Cardiac fibroblast (primary cell): ENCODE data around the gene ANKS1B.

Experiments
- DNase-seq, 2 donors: peaks; one replicate each; pipeline versions ENCODE4 v3.0.0 to v3.0.0-alpha.2; 2010; ENCODE audit warnings: low read depth in 2 of 2
- H3K4me3 ChIP-seq, 2 donors: replicated peaks in 1 of 2; 1 replicate in 1 of 2; 2 replicates in 1 of 2; pipeline ENCODE4 v1.5.1; 2011; ENCODE audit warnings: low read depth in 2 of 2, low read length in 2 of 2, mild to moderate bottlenecking in 2 of 2, moderate library complexity in 1 of 2
- CTCF ChIP-seq: IDR thresholded peaks from one replicate; pipeline ENCODE4 v1.5.1; 2011; ENCODE audit warnings: low read depth, mild to moderate bottlenecking, low read length, inconsistent platforms

ANKS1B gene

DNA sequence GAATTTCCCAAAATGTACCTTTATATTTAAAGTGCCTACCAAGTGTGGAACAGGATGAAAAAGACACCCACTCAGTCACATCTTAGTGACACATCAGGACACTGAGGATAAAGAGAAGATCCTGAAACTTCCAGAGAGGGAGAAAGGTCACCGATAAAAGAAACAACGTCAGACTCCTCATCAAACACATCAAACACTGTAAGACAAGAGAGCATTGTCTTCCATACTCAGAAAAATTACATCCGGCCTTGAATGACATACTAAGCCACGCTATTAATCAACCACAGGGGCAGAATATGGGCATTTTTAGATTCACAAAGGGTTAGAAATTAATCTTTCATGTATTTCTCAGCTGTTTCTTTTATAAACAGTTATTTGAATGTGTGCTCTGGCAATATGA is 849.4 kb downstream of the ANKS1B start:
- TF ChIP-seq CTCF: no peak
- DNase-seq: no peak
- H3K4me3 ChIP-seq: no peak overlapping the region

DNA sequence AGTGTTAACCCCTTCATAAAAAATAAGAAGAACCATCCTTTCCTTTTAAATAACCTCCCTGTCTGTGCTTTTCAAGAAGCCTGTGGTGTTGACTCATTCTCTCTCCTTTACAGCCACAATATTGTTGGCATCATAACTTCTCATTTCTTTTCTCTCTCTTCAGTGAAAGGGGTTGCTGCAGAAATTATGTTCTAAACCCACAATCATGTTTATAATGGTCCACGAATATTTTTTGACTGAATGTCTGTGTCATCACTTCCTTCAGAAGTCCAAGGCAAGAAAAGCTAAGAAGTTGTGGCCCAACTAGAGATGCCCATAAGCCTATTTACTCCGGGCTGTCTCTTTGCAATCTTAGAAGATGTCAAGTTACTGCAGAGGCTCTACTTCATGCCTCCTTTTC is 851.3 kb downstream of the ANKS1B start:
- H3K4me3 ChIP-seq: no peak overlapping the region
- DNase-seq: no peak
- TF ChIP-seq CTCF: no peak

DNA sequence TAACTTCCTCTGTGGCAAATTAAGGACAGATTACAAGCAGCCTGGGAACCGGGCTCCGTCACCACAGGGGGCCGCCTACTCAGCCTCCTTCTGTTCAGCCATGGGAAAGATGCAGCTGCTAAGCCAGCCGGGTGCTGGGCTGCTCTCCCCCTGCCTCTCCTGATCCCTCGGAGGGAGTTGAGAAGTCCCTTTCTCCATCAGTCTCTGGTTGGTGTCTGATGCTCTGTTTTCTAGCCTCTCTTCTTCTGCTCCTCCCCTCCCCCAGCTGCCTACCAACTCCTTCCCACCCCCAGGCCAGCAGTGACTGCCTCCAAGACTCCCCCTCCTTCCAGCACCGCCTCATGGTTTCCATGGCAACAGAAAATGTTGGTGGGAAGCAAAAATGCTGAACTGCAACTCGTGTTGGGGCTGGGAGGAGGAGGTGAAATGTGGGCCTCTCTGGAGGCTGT is 853.0 kb downstream of the ANKS1B start:
- DNase-seq: peak in 1 of 2 donors; percentile 12
- no peak overlapping the region for H3K4me3 ChIP-seq
- no peak for TF ChIP-seq CTCF

DNA sequence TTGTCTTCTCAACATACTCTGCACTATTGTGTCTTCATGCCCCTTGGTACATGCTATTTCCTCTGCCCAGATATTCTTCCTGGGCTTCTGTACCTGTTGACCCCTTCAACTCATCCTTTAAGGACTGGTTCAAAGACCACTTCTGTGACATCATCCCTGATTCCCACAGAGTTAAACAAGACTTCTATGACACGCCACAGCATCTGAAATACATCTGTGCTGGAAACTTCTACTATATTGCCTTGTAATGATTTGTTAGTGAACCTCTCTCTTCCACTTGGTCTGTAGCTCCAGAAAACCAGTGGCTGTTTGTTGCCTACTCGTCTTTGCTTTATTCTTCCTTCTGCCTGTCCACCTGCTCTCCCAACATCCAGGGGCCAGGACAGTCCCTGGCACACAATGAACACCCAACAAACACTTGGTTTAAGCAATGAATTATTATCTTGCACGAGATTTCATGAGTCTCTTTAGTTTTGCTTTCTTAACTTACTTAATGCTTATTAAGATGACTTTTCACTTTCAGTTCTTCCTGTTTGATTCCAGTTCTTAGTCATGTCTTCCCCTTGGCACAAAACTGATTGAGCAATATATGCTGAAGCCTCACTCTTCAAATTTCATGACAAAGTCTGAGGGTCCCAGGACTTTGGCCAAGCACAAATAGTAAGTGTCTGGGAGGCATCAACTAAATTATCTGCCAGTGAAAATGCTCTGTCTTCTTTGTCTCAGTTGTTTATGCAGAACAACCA is 853.8 kb downstream of the ANKS1B start:
- no peak for TF ChIP-seq CTCF
- H3K4me3 ChIP-seq: no peak overlapping the region
- peak; percentile 2 to 33 for DNase-seq

- no peak for DNase-seq
- no peak overlapping the region for H3K4me3 ChIP-seq
- TF ChIP-seq CTCF: no peak
Observed at GRCh38 chr12:99128246-99128802, 856.4 kb downstream of the ANKS1B start.

- no peak for DNase-seq
- no peak for TF ChIP-seq CTCF
- H3K4me3 ChIP-seq: no peak overlapping the region
Observed at GRCh38 chr12:99122959-99123358, 861.8 kb downstream of the ANKS1B start.
